Thyroid gland (tissue), 4 donors: ENCODE data around the gene TBRG4. TPM values are rescaled to one million over a fixed set of nuclear protein-coding genes. Genes with fewer than 3 reads are reported as not detected.

Source experiments
- DNase-seq, 2 donors: peaks; one replicate each; pipeline ENCODE4 v3.0.0-alpha.2; 2019
- H3K27ac ChIP-seq, 3 donors: fragments of 200-600 bp; sonication (generic); 1 replicate in 2 of 3; 2 replicates in 1 of 3; pipeline ENCODE4 v1.5.1; 2016 to 2019; ENCODE audit warnings: mild to moderate bottlenecking in 1 of 3, moderate library complexity in 1 of 3
- H3K27me3 ChIP-seq: fragments of 200-600 bp; sonication (generic); one replicate; pipeline ENCODE4 v1.5.1; 2019
- H3K36me3 ChIP-seq, 2 donors: fragments of 200-600 bp; sonication (generic); one replicate each; pipeline ENCODE4 v1.5.1; 2016 to 2019
- H3K4me1 ChIP-seq, 2 donors: fragments of 200-600 bp; sonication (generic); one replicate each; pipeline ENCODE4 v1.5.1; 2017 to 2019
- H3K4me3 ChIP-seq, 3 donors: fragments of 200-600 bp; sonication (generic); replicated peaks in 1 of 3; 1 replicate in 2 of 3; 2 replicates in 1 of 3; pipeline ENCODE4 v1.5.1; 2016; ENCODE audit warnings: mild to moderate bottlenecking in 1 of 3
- H3K9me3 ChIP-seq: fragments of 200-600 bp; sonication (generic); one replicate; pipeline ENCODE4 v1.5.1; 2017
- CTCF ChIP-seq, 6 experiments: fragments of 200-600 bp in 3 of 6; fragments of 450-650 bp in 3 of 6; sonication (generic) in 3 of 6; IDR thresholded peaks; one replicate each; pipeline ENCODE4 v1.5.1; 2016 to 2019; ENCODE audit warnings: antibody characterized with exemption in 6 of 6, mild to moderate bottlenecking in 2 of 6, inconsistent platforms in 1 of 6, moderate library complexity in 1 of 6
- POLR2A ChIP-seq, 2 donors: fragments of 450-650 bp; IDR thresholded peaks; one replicate each; pipeline ENCODE4 v1.6.1; 2017; ENCODE audit warnings: antibody characterized with exemption in 2 of 2, mild to moderate bottlenecking in 2 of 2, moderate library complexity in 1 of 2
- WGBS, 2 donors: methylation state at CpG; one replicate each; pipeline ENCODE4 v1.1.5; 2017; 5-methylcytosine and 5-hydroxymethylcytosine counted together
- intact Hi-C: fragments of 100-400 bp; cut with DNase I; formaldehyde crosslinking; loops from one replicate; pipeline ENCODE4 v1.15.1; 2023
- total RNA-seq, 4 donors: library from RNA; depleted of rRNA; stranded (reverse); fragments of >200 nt; gene quantifications; one replicate each; pipeline ENCODE4 v1.2.3, GENCODE V29; 2016

Gene TBRG4
- total RNA-seq, 4 donors from 2014 or later: 40.0 to 57.6 (median 49.3) TPM

GRCh38 chr7:45146531-45147379 lies 35.3 kb upstream of the TBRG4 start:
- no peaks in the 10 kb centered on the region for H3K27me3 ChIP-seq
- TF ChIP-seq POLR2A (IDR thresholded peaks at IDR 0.05) (no peak), CTCF (IDR thresholded peaks at IDR 0.05) (no peak)
- DNase-seq: no peak
- intact Hi-C loops: no loop called here
- H3K4me3 ChIP-seq: no peak overlapping the region
- no peak overlapping the region for H3K27ac ChIP-seq
- WGBS, 2 donors: 84 to 95% methylated on average over 13 to 18 of the region's 19 CpGs
- H3K9me3 ChIP-seq: no peaks in the 10 kb centered on the region
- no peaks in the 10 kb centered on the region for H3K36me3 ChIP-seq
- H3K4me1 ChIP-seq: no peaks in the 10 kb centered on the region

GRCh38 chr7:45145881-45146280 lies 34.4 kb upstream of the TBRG4 start:
- Histone ChIP-seq H3K27ac (no peak overlapping the region), H3K27me3 (no peaks in the 10 kb centered on the region), H3K4me1 (no peaks in the 10 kb centered on the region), H3K9me3 (no peaks in the 10 kb centered on the region), H3K36me3 (no peaks in the 10 kb centered on the region), H3K4me3 (no peak overlapping the region)
- intact Hi-C loops: no loop called here
- no peak for DNase-seq
- TF ChIP-seq CTCF (IDR thresholded peaks at IDR 0.05) (no peak), POLR2A (IDR thresholded peaks at IDR 0.05) (no peak)
- 79 to 93% methylated on average over 7 of the region's 7 CpGs for WGBS, 2 donors

GRCh38 chr7:45143616-45144015 lies 32.1 kb upstream of the TBRG4 start:
- no peaks in the 10 kb centered on the region for H3K36me3 ChIP-seq
- intact Hi-C loops: no loop called here
- no peak overlapping the region for H3K4me3 ChIP-seq
- no peak overlapping the region for H3K27ac ChIP-seq
- H3K9me3 ChIP-seq: no peaks in the 10 kb centered on the region
- H3K4me1 ChIP-seq: no peaks in the 10 kb centered on the region
- TF ChIP-seq CTCF (IDR thresholded peaks at IDR 0.05) (no peak), POLR2A (IDR thresholded peaks at IDR 0.05) (no peak)
- 91 to 93% methylated on average over 4 of the region's 4 CpGs for WGBS, 2 donors
- H3K27me3 ChIP-seq: no peaks in the 10 kb centered on the region
- no peak for DNase-seq

GRCh38 chr7:45140827-45141226 lies 29.3 kb upstream of the TBRG4 start:
- no peak for DNase-seq
- intact Hi-C loops: no loop called here
- H3K9me3 ChIP-seq: no peaks in the 10 kb centered on the region
- H3K4me1 ChIP-seq: no peaks in the 10 kb centered on the region
- no peaks in the 10 kb centered on the region for H3K36me3 ChIP-seq
- WGBS, 2 donors: 79 to 86% methylated on average over 4 of the region's 4 CpGs
- H3K4me3 ChIP-seq: no peak overlapping the region
- no peak for TF ChIP-seq CTCF (IDR thresholded peaks at IDR 0.05)
- H3K27me3 ChIP-seq: no peaks in the 10 kb centered on the region
- H3K27ac ChIP-seq: no peak overlapping the region

GRCh38 chr7:45138433-45139267 lies 27.2 kb upstream of the TBRG4 start:
- Histone ChIP-seq H3K4me3 (no peak overlapping the region), H3K4me1 (no peaks in the 10 kb centered on the region), H3K27me3 (no peaks in the 10 kb centered on the region), H3K27ac (no peak overlapping the region), H3K36me3 (no peaks in the 10 kb centered on the region), H3K9me3 (no peaks in the 10 kb centered on the region)
- TF ChIP-seq POLR2A (IDR thresholded peaks at IDR 0.05) (no peak), CTCF (IDR thresholded peaks at IDR 0.05) (no peak)
- 80 to 82% methylated on average over 10 of the region's 10 CpGs for WGBS, 2 donors
- intact Hi-C loops: loop anchor here (5.0 to 10.0 kb wide), 3 partner anchors 171 to 574 kb away; no protein-coding TSS in a partner anchor
- DNase-seq: no peak
